HT-29 (cell line): ENCODE measurements around the gene DOLK. TPM values are rescaled to one million over a fixed set of nuclear protein-coding genes. Genes with fewer than 3 reads are reported as not detected.
A peak's percentile ranks its signal among the peaks of the same experiment; 100 is the strongest.
"Not testable (repeated sequence)": the region's sequence is repeated elsewhere in the genome, so short reads cannot be mapped to it uniquely, and the experiment has no call there.

Experiments used
- DNase-seq: peaks from one replicate; pipeline ENCODE4 v3.0.0-alpha.2; 2015; ENCODE audit warnings: low spot score
- total RNA-seq: library from RNA; depleted of rRNA; stranded (reverse); fragments of >200 nt; shearing (Covaris generic); gene quantifications from 2 replicates; pipeline ENCODE4 v1.2.3, GENCODE V29; 2014; rRNA removed

Gene DOLK
- 27.6 and 29.0 TPM in 2 replicates for total RNA-seq

DNA sequence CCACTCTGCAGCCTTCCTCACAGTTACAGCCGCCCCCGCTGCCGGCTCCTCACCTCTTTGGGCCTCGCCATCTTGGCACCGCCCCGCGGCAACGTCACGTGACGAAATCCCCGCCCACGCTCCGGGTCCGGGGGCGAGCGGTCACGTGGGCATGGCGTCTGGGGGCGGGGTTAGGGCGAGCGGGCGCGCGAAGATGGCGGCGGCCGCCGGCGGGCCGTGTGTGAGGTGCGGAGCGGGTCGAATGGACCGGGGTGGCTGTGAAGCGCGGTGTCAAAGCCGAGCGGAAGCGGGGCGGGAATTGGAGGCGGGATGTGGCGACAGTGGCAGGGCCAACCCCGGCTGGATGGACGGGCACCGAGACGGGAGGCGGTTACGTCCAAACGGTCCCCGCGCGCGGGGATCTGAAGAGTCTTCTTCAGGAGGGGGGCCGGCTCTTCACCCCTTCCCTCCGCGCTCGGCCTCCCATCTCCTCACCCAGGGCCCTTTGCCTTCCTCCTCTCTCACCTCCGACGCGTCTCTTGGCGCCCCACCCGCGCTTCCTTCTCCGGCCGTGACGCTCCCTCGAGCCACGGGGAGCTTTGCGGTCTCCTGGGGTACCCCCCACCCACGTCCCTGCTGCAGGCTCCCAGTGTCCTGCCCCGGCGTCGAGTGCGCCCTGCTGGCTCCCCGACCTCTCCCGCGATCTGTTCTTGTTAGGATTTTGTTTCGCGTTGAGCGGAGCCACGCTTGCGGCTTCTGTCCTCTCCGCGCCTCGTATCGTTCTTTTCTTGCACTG lies at the start of gene DOLK, which contains the start of gene NUP188:
DOLK (minus strand) TSS at position 77 of the 775 bp plus-strand sequence. CDS start 300 bp downstream, outside the sequence.
NUP188 (plus strand) TSS at position 173 of the 775 bp plus-strand sequence; CDS start at position 194, 21 bp downstream.
- peak; percentile 90 for DNase-seq

- DNase-seq: no peak
Observed at GRCh38 chr9:128995791-128996190, 48.4 kb upstream of the DOLK start.

- DNase-seq: peak; percentile 44
Observed at GRCh38 chr9:128992995-128993394, 45.6 kb upstream of the DOLK start.

- DNase-seq: no peak
Observed at GRCh38 chr9:128987805-128988204, 40.4 kb upstream of the DOLK start.

- DNase-seq: no peak
Observed at GRCh38 chr9:128986671-128987070, 39.3 kb upstream of the DOLK start.

- no peak for DNase-seq
Observed at GRCh38 chr9:128983536-128983935, 36.1 kb upstream of the DOLK start.

- no peak for DNase-seq
Observed at GRCh38 chr9:128979111-128979510, 31.7 kb upstream of the DOLK start.

DNA sequence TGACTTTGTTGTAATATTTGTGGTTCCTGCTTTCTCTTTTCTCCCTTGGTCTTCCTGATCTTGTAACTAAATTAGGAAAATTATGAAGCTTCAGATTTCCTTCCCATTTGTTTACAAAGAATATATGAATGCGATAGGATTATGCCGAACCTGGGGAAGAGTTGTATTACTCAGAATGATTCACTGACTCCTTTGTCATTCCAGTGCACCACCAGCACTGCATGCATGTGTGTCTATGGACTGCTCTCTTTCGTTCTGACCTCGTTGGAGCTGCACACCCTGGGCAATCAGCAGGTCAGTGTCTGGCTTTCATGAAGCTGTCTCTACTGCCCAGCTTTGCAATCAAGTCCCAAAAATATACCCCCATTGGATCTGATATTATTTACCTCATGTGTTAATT lies 25.6 kb upstream of the DOLK start:
- no peak for DNase-seq

DNA sequence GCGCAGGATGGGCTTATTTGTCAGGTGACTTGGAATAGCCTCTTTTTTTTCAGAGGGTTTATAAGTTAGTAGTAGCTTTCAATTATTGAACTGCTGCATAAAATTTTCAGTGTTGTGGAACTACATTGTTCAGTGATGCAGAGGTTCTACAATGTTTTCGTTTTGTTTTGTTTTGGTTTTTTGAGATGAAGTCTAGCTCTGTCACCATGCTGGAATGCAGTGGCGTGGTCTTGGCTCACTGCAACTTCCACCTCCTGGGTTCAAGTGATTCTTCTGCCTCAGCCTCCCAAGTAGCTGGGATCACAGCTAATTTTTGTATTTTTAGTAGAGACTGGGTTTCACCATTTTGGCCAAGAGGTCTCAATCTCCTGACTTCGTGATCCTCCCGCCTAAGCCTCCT lies 22.1 kb upstream of the DOLK start:
- DNase-seq: no peak

DNA sequence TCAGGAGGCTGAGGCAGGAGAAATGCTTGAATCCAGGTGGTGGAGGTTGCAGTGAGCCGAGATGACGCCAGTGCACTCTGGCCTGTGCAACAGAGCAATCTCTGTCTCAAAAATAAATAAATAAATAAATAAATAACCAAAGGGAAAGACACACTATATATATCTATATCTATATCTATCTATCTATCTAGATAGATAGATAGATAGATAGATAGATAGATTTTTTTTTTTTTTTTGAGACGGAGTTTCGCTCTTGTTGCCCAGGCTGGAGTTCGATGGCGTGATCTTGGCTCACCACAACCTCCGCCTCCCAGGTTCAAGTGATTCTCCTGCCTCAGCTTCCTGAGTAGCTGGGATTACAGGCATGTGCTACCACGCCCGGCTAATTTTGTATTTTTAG lies 14.0 kb upstream of the DOLK start:
- not testable (repeated sequence) for DNase-seq

DNA sequence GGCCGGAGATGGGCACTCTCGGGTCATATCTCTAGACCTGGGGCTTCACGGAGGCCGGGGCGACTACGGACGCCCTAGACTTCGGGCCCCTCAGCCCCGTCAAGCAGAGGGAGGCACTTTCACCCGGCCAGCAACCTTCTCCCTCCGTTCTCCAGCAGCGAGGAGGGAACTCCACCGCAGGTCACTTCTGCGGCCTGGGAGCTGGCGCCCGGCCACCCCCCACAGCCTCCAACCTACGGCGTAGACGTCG lies 201 bp downstream of the DOLK start:
- DNase-seq: no peak

DNA sequence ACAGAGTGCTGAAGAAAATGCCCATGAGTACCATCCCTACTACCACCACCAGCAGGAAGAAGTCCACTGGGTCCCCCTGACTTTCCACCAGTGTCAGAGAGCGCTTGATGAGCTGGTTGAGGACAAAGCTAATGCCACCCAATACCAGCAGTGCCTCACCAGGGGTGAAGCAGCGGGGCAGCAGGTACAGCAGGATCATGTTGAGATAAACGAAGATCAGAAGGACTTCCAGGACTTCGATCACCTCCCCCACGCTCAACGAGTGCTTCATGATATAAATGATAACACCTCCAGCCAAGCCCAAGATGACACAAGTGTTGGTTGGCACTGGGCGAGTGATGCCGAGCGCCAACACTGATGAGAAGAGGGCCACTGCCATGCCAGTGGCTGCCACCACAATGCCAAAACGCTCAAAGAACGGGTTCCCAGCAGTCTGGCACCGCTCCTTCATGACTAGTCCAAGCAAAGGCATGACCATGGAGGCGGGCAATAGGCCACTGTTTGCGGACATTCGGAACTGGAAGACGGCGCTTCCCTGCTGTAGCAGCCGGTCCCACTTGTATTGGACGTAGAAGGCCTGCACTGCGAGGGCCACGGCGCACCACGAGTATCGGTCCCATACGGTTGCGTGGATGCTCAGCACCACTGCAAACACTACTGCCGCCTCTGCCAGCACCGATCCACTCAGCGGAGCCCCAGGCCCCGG lies 679 bp downstream of the DOLK start:
- DNase-seq: no peak

DNA sequence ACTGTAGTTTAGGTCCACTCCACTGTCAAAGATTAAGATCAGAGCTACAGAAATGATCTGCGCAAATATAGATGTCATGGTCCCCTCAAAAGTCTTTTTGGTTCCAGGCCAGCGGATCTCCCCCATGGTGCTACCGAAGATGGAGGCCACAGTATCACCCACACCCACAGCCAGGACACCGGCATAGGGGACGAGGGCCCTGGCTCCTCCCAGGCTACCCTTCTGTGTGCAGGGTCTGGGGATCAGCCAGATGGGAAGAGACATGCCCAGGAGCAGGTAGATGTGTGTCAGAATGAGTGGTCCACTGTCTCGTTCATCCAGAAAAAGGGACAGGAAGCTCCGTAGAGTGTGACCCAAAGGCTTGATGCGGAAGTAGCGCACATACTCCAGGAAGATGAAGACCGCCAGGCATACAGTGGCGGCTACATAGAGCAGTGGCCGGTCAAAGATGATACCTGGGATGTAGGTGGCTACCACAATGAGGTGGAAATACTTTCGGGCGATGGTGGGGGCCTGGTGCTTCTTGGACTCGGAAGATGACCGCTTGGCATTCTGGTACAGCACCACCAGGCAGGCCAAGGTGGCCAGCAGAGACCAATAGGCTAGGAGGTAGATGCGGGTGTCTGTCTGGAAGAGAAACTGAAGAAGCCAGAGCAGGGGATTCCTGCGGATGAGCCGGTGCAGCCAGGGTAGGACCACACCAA lies 1.5 kb downstream of the DOLK start:
- DNase-seq: no peak

- DNase-seq: not testable (repeated sequence)
Observed at GRCh38 chr9:128944966-128945365, 2.4 kb downstream of the DOLK start.

DNA sequence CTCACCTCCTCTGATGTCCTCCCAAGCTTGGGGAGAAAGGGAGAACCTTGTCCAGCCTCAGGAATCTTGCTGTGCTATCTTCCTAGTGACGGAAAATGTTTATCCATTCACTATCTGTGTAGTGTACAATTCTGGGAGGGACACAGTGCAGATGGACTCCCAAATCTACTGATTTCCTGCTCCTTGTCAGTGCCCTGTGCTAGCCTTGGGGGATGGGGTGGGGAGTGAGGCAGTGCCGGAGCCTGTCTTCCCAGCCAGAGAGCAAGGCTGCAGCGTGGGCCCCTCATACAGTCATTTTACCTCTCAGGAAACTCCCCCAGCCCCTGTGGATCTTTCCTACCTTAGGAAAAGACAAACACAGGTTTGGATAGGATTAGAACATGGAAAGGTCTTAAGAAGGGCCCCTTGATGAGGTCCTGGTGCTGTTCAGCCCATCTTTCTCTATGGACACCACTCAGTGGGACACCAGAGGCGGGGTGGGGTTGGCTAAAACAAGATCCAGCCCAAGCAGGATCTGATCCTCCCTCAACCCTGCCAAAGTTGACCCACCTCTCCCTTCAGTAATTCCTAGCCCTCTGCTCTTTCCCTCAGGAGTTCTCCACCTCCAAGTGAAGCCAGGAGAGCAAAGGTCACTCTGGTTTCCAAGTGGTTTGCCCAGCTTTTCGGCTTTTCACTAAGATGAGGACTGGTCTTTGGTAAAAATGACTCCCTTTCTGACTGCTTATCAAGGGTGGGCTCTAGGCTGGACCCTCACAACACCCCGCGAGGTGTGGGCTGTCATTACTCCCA lies 3.4 kb downstream of the DOLK start:
- DNase-seq: no peak

DNA sequence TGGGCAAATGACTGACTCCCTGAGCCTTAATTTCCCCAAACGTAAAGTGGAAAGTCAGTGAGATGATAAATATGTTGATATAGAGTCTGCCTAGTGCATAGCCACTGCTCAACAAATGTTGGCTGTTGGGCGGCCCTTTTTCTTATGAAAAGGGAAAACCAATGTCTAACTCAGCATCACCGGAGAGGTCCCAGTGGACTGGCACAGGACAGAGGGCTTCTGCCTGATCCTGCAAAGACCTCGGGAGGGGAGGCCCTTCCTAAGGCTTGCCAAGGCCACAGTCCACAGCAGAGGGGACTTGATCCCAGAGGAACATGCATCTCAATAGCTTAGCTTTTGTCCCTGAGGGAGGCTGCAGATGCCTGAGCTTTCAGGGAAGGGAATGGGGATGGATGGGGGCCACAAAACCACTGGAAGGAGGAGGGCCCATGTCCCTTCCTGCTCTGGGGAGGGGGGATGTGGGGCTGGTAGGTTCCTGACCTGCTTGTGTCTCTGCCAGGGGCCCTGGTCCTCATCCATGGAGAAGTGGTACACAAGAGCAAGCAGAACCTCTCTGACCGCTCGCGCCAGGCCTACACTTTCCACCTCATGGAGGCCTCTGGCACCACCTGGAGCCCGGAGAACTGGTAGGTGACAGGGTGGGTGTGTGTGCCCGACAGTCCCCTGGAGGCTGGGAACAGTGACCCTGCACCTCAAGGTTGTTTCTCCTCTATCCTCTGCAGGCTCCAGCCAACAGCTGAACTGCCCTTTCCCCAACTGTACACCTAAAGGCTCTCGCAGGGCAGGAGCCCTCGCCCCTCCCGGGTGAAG lies 6.3 kb downstream of the DOLK start:
- no peak for DNase-seq

DNA sequence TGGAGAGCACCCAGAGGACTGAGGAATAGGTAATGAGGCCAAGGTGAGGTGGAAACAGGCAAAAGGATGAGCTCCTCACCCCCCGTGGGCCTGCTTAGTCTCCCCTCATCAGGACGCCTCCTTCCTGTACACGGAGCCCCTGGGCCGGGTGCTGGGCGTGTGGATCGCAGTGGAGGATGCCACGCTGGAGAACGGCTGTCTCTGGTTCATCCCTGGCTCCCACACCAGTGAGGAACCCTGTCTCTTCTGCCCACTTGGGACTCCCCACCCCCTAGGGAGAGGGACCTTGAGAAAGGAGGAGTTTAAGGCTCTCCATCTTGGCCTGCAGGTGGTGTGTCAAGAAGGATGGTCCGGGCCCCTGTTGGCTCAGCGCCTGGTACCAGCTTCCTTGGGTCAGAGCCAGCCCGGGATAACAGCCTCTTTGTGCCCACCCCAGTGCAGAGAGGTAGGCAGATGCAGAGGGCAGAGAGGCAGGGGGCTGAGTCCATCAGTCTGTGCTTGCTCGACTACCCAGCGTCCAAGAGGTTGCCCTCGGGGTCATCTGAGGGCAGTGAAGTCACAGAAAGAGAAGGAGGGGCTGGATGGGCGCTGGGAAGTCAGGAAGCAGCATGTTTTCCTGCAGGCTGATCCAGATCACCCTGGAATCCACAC lies 7.0 kb downstream of the DOLK start:
- DNase-seq: no peak

- DNase-seq: no peak
Observed at GRCh38 chr9:128937310-128938165, 9.9 kb downstream of the DOLK start.

DNA sequence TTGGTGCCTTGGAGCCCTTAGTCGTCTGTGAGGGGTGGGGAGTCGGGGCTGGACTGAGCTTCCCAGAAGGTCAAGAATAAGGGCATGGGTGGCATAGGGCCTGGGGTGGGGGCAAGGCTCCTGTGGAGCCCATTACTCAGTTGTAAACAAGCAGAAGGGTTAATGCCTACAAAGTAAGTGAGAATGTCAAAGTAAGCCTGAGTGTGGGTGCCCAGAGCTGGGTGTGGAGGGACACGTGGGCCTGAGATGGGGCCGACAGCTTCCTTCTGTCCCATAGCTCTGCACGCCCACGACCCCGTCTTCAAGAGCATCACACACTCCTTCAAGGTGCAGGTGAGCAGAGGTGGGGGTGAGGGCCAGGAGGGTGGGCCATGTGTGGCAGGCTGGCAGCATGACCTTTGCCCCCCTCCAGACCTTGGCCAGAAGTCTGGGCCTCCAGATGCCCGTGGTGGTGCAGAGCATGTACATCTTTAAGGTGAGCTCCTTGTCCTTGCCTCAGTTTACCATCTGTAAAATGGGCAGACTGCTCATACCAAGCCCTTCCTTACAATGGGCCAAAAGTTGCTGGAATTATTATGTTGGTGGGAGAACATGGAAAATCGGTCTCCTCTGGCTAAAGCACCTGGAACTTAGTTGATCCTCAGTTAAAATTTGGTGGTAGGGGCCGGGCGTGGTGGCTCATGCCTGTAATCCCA lies 11.1 kb downstream of the DOLK start:
- DNase-seq: no peak
